Left ventricle myocardium inferior (tissue), 1 donor: Measurements from ENCODE around the gene ANO10. TPM values are rescaled to one million over a fixed set of nuclear protein-coding genes. Genes with fewer than 3 reads are reported as not detected.

Source experiments
- DNase-seq: peaks from one replicate; pipeline ENCODE4 v3.0.0-alpha.2; 2020
- H3K27ac ChIP-seq: fragments of 200-600 bp; replicated peaks from 2 replicates; pipeline ENCODE4 v1.8.0; 2021
- H3K27me3 ChIP-seq: fragments of 200-600 bp; 2 replicates; pipeline ENCODE4 v1.8.0; 2021; ENCODE audit warnings: low read depth
- H3K36me3 ChIP-seq: fragments of 200-600 bp; 2 replicates; pipeline ENCODE4 v1.8.0; 2021
- H3K4me1 ChIP-seq: fragments of 200-600 bp; 2 replicates; pipeline ENCODE4 v1.8.0; 2021
- H3K4me3 ChIP-seq: fragments of 200-600 bp; 2 replicates; pipeline ENCODE4 v1.8.0; 2021; ENCODE audit warnings: mild to moderate bottlenecking, moderate library complexity
- H3K9me3 ChIP-seq: fragments of 200-600 bp; replicated peaks from 2 replicates; pipeline ENCODE4 v1.8.0; 2021
- intact Hi-C: fragments of 100-400 bp; cut with micrococcal nuclease; formaldehyde crosslinking; loops from one replicate; pipeline ENCODE4 v1.11.0; 2022
- total RNA-seq: library from RNA; stranded (reverse); fragmentation: NEBNext Ultra II Directional; extraction: Animal tissue kit (Norgen Biotek cat#: 25700); gene quantifications from one replicate; pipeline ENCODE4 v1.2.1, GENCODE V29; 2021
- TF ChIP-seq, protein P1 (sequence below): fragments of 200-600 bp; IDR thresholded peaks from 2 replicates; pipeline ENCODE4 v1.8.0; 2021; ENCODE audit warnings: antibody characterized with exemption, mild to moderate bottlenecking, borderline replicate concordance
- donor health status: DM: no; HTN: yes; CAD: no; lungs with severe emphysema.

ANO10 gene
- total RNA-seq, 1 donor from 2014 or later: 12.6 TPM

DNA sequence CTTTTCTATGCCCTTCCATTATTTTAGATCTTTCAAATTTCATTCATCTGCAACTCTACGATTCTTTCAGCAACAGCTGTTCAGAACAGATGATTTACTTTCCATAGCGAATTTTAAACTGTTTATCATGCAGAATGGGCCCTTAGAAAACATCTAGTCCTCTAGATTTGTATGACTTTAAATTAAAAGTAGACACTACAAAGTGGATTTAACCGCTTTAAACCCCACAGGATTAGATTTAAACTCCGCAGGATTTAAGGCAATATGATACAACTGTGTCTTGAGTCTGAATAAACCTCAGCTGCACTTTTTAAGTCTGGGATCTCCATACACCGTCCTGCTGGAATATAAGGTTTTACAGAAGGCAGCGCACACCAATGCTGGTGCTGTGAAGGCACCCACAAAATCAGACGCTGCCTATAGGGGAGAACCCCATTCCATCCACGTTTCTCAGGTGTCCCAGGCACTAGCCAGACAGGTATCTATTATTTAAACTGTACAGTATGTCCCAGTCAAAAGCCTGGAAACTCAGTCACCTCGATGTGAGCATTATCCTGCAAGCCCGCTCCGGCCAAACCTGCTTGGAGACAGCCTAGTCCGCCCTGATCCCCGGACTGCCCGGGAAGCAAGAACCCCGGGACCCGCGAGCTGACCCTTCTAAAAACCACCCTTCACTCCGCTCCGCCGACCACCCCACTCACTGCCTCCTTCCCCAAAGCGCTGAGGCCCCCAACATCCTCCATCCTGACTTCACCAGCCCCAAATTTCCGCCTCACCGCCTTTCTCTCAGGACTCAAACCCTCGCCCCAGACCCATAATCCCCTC lies 768 bp downstream of the ANO10 start:
- peak overlapping the region; percentile 85 for H3K27ac ChIP-seq
- H3K4me1 ChIP-seq: peaks cover 21% of the 10 kb centered on the region
- no peaks in the 10 kb centered on the region for H3K27me3 ChIP-seq
- H3K36me3 ChIP-seq: no peaks in the 10 kb centered on the region
- no peak for DNase-seq
- intact Hi-C loops: no loop called here
- H3K9me3 ChIP-seq: no peaks in the 10 kb centered on the region
- peak overlapping the region; percentile 97 for H3K4me3 ChIP-seq
- TF ChIP-seq, protein P1, sequence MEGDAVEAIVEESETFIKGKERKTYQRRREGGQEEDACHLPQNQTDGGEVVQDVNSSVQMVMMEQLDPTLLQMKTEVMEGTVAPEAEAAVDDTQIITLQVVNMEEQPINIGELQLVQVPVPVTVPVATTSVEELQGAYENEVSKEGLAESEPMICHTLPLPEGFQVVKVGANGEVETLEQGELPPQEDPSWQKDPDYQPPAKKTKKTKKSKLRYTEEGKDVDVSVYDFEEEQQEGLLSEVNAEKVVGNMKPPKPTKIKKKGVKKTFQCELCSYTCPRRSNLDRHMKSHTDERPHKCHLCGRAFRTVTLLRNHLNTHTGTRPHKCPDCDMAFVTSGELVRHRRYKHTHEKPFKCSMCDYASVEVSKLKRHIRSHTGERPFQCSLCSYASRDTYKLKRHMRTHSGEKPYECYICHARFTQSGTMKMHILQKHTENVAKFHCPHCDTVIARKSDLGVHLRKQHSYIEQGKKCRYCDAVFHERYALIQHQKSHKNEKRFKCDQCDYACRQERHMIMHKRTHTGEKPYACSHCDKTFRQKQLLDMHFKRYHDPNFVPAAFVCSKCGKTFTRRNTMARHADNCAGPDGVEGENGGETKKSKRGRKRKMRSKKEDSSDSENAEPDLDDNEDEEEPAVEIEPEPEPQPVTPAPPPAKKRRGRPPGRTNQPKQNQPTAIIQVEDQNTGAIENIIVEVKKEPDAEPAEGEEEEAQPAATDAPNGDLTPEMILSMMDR: no peak

- Histone ChIP-seq H3K27me3 (no peaks in the 10 kb centered on the region), H3K4me1 (peaks cover 21% of the 10 kb centered on the region), H3K36me3 (no peaks in the 10 kb centered on the region), H3K4me3 (no peak overlapping the region), H3K9me3 (no peaks in the 10 kb centered on the region), H3K27ac (no peak overlapping the region)
- TF ChIP-seq, protein P1: no peak
- intact Hi-C loops: no loop called here
- DNase-seq: no peak
These were observed 2.2 kb downstream of the ANO10 start for GRCh38 chr3:43619588-43619987.

- H3K9me3 ChIP-seq: no peaks in the 10 kb centered on the region
- TF ChIP-seq, protein P1: no peak
- intact Hi-C loops: no loop called here
- no peak overlapping the region for H3K4me3 ChIP-seq
- DNase-seq: no peak
- no peak overlapping the region for H3K27ac ChIP-seq
- H3K4me1 ChIP-seq: peaks cover 21% of the 10 kb centered on the region
- no peaks in the 10 kb centered on the region for H3K27me3 ChIP-seq
- H3K36me3 ChIP-seq: no peaks in the 10 kb centered on the region
These were observed 3.7 kb downstream of the ANO10 start for GRCh38 chr3:43618142-43618541.

- H3K27me3 ChIP-seq: no peaks in the 10 kb centered on the region
- intact Hi-C loops: no loop called here
- no peaks in the 10 kb centered on the region for H3K9me3 ChIP-seq
- H3K27ac ChIP-seq: no peak overlapping the region
- no peaks in the 10 kb centered on the region for H3K36me3 ChIP-seq
- H3K4me3 ChIP-seq: no peak overlapping the region
- TF ChIP-seq, protein P1: no peak
- peaks cover 7% of the 10 kb centered on the region for H3K4me1 ChIP-seq
- DNase-seq: no peak
These were observed 5.8 kb downstream of the ANO10 start for GRCh38 chr3:43616034-43616433.

DNA sequence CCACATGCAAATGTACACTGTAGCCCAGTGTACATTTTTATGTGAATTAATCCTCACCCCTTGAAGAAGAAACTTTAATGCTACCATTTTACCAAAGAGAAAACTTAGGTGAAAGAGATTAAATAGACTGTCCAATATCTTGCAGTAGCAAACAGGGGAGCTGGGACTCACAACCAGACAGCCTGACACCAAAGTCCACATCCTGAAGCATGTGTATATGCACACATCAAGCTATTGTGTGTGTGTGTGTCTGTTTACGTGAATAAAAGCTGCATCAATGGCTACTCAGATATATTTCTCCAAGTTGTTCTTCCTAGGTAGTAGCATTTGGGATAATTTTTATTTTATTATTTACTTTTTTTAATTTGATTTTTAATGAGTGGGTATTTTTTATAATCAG lies 6.7 kb downstream of the ANO10 start:
- H3K27me3 ChIP-seq: no peaks in the 10 kb centered on the region
- TF ChIP-seq, protein P1: no peak
- H3K4me3 ChIP-seq: no peak overlapping the region
- no peaks in the 10 kb centered on the region for H3K9me3 ChIP-seq
- H3K36me3 ChIP-seq: no peaks in the 10 kb centered on the region
- intact Hi-C loops: no loop called here
- DNase-seq: no peak
- H3K27ac ChIP-seq: no peak overlapping the region
- H3K4me1 ChIP-seq: no peaks in the 10 kb centered on the region
